K562 treated with DMSO at 1 percent for 48 hours (cell line): Measurements from ENCODE around the gene PLEKHH3. TPM values are rescaled to one million over a fixed set of nuclear protein-coding genes. Genes with fewer than 3 reads are reported as not detected.

Experiments
- total RNA-seq: library from RNA; unstranded; fragments of 300-600 nt; gene quantifications from 2 replicates; pipeline ENCODE4 v1.2.3, GENCODE V29; 2022; ENCODE audit warnings: low replicate concordance; ENCODE audit errors: extremely low read depth

Gene PLEKHH3
- not detected in 2 replicates for total RNA-seq

GRCh38 chr17:42676424-42677011 is at the start of gene PLEKHH3:
Gene PLEKHH3, minus strand, starts transcription at chr17:42676994. Its CDS starts 431 bp downstream, at chr17:42676563.

GRCh38 chr17:42681976-42682721 is 5.4 kb upstream of the PLEKHH3 start, which contains the start of gene CNTNAP1:
Gene CNTNAP1, plus strand, starts transcription at chr17:42682531. Its CDS starts 299 bp downstream, at chr17:42682830.

GRCh38 chr17:42659079-42659931 is 17.5 kb downstream of the PLEKHH3 start, which contains the start of gene TUBG2:
Gene TUBG2, plus strand, starts transcription at chr17:42659284. Its CDS starts 220 bp downstream, at chr17:42659504.

Other genes starting within 250 kb of the PLEKHH3 start
- not detected in 2 replicates for gene ATP6V0A1, start 218.1 kb downstream of the PLEKHH3 start, total RNA-seq
- gene NAGLU, start 140.8 kb downstream of the PLEKHH3 start, total RNA-seq: not detected in 2 replicates
- not detected in 2 replicates for gene HSD17B1, start 124.1 kb downstream of the PLEKHH3 start, total RNA-seq
- gene COASY, start 114.8 kb downstream of the PLEKHH3 start, total RNA-seq: not detected in 2 replicates
- gene MLX, start 109.9 kb downstream of the PLEKHH3 start, total RNA-seq: not detected in 2 replicates
- not detected in 2 replicates for gene PSMC3IP, start 99.3 kb downstream of the PLEKHH3 start, total RNA-seq
- gene RETREG3, start 67.6 kb downstream of the PLEKHH3 start, total RNA-seq: not detected in 2 replicates
- gene TUBG1, start 67.3 kb downstream of the PLEKHH3 start, total RNA-seq: not detected in 2 replicates
- gene TUBG2, start 17.7 kb downstream of the PLEKHH3 start, total RNA-seq: not detected in 2 replicates
- gene CCR10, start 4.8 kb upstream of the PLEKHH3 start, total RNA-seq: not detected in 2 replicates
- gene CNTNAP1, start 5.5 kb upstream of the PLEKHH3 start, total RNA-seq: not detected in 2 replicates
- gene EZH1, start 68.0 kb upstream of the PLEKHH3 start, total RNA-seq: not detected in 2 replicates
- gene RAMP2, start 84.2 kb upstream of the PLEKHH3 start, total RNA-seq: not detected in 2 replicates
- not detected in 2 replicates for gene VPS25, start 96.5 kb upstream of the PLEKHH3 start, total RNA-seq
- gene WNK4, start 103.6 kb upstream of the PLEKHH3 start, total RNA-seq: not detected in 2 replicates
- gene COA3, start 121.7 kb upstream of the PLEKHH3 start, total RNA-seq: not detected in 2 replicates
- not detected in 2 replicates for gene CNTD1, start 121.9 kb upstream of the PLEKHH3 start, total RNA-seq
- not detected in 2 replicates for gene BECN1, start 147.3 kb upstream of the PLEKHH3 start, total RNA-seq
- not detected in 2 replicates for gene PSME3, start 156.4 kb upstream of the PLEKHH3 start, total RNA-seq
- not detected in 2 replicates for gene AOC2, start 167.6 kb upstream of the PLEKHH3 start, total RNA-seq
- gene AOC3, start 174.2 kb upstream of the PLEKHH3 start, total RNA-seq: not detected in 2 replicates
- gene G6PC1, start 223.8 kb upstream of the PLEKHH3 start, total RNA-seq: not detected in 2 replicates